C1 segment of cervical spinal cord (tissue), 14 donors: ENCODE data around the gene PNMA6E.

Experiments used
- DNase-seq, 14 donors: peaks; one replicate each; lab custom pipeline; 2025; lab: John Stamatoyannopoulos, UW

The PNMA6E gene

DNA sequence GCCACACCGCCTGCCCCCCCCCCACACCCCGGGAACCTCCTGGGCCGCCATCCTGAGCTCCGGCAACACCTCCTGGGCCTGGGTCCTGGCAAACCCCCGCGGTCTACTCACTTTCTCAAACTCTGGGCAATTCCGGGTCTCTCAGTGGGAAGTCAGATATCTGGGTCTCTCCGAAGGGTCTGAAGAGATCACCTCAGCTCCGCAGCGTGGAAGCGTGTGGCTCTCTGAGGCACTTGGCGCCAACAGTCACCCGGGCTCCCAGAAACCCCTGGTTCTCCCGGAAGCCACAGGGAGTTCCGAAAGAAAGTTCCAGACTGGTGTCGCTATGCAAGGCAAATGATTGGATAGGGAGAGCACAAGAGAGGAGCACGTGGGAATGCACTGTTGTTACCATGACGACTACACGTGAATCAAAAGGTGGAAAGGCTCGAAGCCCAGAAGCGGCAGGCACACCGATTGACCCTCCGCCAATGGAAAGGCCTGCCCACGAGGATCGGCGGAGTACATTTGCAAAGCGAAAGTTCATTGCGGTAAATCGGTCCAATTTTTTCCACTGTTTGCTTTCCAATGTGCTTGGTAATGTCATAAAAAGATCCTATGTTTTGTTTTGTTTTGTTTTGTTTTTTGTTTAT, at the start of gene PNMA6E:
Gene PNMA6E (minus strand): TSS at position 218 of the 632 bp plus-strand sequence. CDS start 2,501 bp downstream, outside the sequence.
- DNase-seq = no peak

DNA sequence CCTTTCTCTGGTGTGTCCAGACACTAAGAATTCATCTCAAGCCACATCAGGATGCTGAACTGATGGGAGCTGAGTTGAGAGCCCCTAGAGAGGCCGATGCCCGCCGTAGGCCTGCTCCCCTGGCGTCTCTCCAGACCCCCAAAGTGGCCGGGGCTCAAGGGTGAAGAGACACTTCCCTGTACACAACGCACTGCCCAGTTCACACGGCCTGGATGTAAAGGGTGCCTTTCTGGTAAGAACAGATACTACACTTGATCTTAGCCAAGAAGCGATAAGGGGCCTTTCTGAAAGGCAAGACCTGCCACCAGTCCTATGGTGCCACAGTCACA, 49.8 kb upstream of the PNMA6E start:
- DNase-seq = no peak

DNA sequence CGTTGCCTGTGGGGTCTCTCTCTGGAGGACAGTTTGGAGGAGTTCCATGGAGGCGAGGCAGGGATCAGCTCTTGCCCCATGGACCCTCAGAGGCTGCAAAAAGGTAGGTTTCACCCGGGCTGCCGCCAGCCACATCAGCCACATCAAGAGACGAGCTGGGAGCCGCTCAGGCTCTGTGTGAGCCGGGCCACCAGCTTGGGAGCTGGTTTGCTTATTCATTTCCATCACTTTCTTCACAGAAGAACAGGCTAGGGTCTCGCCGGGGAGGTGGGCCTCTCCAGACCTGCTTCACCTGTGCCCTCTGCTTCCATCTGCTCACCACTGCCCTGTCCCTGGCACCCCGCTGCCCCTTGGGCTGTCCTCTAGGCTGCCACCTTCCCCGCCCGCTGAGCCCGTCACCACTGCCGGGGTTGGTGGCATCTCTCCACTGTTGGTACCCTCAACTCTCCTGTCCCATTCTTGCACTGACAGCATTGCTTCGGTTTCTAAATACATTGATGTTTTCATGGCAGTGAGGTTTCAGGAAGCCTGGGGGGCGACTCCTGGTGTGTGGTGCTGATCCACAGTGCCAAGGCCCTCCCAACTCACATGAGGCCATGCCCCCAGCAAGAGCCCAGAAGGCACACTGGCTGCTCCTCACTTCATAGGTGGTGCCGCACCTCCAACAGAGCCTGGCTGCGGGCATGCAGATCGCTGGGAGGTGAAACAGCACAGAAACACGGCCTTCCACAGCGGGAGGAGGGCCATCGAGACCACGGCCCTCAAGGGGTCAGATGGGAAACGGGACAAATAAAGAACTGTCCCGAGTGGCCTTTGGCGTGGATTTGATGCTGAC, 49.2 kb upstream of the PNMA6E start:
- no peak for DNase-seq

DNA sequence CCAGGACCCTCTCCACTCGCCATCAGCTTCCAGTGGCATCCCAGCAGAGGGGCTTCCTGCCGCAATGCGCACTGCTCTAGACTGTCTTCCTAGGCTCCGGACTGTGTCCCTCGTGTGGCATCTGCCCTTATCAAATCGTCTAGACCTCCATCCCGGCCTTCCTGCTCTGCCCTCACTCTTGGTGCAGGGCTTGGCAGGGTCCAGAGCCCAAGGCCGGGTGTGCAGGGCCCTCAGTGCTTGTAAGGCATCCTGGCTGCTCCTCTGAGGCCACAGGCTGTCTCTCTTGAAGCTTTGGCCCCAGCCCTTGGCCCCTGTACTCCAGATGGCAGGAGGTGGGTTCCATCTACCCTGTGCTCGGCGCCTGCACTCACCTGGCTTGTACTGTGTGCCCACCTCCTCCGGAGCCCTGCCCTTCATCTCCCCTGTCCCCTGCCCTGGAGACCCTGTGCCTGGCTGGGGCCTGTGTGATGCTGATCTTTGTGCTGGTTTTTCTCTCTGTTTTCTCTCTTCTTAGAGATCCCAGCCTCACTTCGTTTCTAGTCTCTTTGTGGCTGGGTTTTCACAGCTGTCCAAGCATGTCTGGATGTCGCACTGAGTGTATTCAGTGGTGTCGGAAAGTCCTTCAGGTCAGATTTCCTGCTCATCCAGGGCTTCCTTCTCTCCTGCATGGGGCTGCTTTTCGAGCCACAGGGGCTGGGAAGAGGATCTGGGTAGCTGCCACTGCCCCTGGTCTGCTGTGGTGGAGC, 48.4 kb upstream of the PNMA6E start:
- no peak for DNase-seq

DNA sequence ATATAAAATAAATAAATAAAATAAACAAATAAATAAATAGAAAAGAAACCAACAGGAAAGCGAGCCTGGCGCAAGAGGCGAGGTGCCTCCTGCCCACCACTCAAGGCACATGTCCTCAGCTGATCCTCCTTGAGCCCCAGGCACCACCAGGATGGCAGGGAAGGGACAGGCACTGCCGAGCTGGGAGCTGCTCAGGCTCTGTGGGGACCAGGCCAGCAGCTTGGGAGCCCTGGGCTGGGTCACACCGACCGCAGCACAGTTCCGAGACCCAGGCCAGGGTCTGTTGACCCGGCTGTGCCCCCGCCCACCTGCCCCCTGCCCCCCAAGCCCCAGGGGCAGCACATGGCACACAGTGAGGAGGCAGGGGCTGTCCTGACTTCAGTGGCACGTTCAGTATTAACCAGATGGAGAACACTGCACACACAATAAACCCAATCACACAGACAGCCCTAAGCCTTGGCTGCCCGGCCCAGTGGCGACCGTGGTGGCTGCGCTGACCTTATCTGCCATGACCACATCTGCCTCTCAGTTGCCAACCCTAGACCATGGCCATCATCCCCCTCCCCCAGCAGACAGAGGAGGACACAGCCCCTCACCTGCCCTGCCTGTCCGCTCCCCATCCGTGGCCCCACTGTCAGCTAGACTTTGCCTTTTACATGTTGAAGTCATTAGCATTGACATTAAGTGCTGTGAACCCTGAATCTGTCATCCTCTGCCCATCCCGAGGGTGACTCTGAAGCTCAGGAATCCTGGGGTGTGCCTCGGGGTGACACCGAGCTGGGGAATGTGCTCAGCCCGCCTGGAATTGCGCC, 47.6 kb upstream of the PNMA6E start:
- no peak for DNase-seq

DNA sequence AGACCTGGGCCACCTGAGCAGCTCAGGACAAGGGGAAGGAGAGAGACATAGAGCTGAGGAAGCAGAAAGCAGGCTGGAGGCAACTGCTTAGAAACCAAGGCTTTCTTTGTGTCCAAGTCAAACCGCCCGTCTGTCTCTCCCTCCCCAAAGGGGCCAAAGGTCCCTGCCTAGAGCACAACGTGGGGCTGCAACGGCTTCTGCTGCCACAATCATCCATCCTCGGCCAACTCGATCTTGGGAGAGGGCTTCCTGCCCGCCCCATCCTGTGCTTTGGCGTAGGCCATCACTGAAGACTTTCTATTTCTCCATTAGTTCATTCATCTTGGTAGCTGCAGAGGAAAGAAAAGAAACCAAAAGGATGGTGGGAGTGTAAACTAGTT, 46.4 kb upstream of the PNMA6E start:
- DNase-seq = no peak

DNA sequence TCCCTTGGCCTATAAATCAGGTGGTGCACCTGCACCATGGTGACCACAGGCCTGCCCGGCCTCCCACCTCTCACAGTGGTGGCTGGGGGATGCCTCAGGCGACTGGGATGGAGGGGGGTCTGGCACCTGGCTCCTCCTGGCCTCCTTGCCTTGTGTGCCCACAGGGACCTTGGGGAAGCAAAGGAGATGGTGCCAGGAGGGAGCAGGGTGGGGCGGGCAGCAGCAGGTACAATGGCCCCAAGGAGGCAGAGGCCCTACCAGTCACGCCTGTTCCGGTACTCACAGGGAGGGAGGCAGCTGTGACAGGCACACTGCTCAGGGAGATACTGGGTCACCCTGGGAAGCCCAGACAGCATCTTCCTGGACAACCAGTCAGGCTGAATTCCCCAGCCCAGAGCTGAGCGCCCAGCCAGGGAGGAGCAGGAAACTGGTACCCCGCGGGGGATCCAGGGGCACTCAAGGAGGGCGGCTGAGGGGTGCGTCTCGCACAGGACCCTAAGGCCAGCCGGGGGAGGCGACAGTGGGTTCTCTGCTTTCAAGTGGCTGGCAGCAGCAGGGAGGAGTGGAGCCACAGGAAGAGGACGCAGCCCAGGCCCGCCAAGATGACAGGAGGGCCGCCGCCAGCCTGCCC, 45.9 kb upstream of the PNMA6E start:
- DNase-seq = no peak

DNA sequence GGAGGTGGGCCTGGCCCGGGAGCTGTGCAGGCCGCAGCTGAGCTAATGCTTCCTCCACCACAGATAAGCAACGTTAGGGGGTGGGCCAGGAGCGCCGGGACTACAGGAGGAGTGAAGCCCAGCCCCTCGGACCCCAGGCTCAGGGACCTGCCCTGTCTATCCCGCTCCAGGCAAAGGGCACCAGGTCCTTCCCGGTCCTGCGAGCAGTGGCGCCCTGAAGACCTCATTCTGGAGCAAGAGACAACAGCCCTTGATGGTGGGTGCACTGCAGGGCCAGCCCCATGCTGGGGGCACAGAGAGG, 45.4 kb upstream of the PNMA6E start:
- DNase-seq = no peak

DNA sequence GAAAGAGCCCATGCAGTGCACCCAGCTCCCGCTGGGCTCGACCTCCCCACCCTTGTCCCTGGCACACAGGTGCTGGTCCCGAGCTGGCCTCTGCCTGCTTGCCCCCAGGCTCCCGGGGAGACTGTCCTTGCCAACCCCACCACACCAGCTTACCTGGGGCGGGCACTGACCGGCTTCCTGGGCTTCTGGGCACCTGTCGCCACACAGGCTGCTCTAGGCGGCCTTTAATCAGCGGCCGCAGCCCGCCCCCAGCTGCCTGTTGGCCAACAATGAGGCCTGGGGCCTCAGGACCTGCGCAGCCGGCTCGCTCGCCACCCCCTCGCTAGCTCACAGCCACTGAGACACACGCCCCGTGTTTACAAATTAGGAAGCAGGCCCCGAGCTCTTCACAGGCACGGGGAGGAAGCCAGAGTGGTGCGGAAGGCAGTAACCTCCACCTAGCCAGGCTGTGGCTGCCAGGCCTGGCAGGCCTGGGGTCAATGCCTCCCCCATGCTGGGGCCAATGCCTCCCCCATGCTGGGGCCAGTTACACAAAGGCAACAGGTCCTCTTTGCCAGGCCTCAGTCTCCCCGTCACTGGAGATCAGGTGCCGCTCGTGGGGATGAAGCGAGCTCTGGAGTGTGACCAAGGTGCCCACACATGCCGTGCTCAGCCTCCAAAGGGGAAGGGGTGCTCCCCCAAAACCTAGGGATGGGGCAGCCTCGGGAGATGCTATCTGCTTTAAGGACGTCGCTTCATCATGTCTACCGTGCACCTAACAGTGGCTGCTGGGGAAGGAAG, 44.9 kb upstream of the PNMA6E start, which contains the start of gene TREX2:
Gene TREX2 (minus strand): TSS at position 201 of the 780 bp plus-strand sequence. CDS start 626 bp downstream, outside the sequence.
- DNase-seq = no peak

DNA sequence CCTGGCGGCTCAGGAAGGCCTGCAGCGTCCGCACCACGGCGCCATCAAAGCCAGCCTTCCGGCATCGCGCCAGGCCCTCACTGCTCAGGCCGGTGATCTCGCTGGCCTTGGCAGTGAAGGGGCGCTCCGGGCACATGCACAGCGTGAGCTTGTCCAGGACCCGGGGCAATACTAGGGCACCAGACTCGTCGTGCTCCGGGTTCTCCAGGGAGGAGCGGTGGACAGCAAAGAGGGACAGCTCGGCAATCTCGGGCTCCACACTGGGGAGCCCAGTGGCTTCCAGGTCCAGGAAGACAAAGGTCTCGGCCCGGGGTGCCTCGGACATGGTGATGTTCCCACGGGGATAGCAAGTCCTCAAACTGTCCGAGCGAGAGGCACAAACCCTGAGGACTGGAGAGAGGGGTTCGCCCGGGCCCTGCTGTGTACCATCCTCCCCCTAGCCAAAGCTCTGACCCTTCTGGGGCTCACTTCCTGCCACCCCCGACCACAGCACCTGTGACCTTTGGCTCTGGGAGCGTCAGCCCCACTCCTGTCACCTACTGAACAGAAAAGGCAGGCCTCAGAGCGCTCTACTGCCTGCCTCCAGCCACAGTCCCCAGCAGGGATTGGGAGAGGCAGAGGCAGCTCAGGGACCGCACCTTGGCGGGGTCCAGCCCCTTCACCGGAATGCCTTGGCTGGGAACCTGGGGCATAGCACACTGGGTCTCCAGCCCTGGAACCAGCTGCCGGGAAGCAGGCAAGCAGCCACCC, 44.1 kb upstream of the PNMA6E start:
- no peak for DNase-seq

DNA sequence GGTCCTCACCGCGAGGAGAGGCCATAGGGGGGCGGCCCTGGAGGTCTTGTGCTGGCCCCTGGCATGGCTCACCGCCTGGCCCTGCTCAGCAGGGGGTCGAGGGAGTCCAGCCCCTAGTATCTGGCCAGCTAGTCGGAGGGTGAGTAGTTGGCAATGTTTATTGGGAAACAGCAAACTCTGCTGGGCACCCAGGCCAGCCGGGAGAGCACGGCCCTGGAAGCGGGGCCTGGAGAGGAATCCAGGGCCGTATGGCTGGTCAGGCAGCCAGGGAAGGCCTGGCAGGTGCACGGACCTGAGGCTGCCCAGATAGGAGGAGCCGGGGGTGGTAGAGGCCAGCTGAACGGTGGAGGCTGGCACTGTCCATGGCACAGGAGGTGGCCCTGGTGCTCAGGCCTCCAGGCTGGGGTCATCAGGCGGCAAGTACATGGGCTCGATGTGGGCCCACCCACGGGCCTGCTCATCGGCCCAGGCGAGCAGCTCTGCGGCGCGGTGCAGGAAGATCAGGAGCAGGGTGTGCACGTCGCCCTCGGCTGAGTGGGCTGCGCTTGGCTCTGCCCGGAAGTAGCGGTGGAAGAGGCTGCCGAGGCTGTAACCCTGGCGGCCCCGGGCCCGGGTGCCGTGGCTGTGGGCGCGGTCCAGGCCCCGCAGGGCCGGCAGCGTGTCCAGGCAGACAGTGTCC, 43.3 kb upstream of the PNMA6E start:
- no peak for DNase-seq

DNA sequence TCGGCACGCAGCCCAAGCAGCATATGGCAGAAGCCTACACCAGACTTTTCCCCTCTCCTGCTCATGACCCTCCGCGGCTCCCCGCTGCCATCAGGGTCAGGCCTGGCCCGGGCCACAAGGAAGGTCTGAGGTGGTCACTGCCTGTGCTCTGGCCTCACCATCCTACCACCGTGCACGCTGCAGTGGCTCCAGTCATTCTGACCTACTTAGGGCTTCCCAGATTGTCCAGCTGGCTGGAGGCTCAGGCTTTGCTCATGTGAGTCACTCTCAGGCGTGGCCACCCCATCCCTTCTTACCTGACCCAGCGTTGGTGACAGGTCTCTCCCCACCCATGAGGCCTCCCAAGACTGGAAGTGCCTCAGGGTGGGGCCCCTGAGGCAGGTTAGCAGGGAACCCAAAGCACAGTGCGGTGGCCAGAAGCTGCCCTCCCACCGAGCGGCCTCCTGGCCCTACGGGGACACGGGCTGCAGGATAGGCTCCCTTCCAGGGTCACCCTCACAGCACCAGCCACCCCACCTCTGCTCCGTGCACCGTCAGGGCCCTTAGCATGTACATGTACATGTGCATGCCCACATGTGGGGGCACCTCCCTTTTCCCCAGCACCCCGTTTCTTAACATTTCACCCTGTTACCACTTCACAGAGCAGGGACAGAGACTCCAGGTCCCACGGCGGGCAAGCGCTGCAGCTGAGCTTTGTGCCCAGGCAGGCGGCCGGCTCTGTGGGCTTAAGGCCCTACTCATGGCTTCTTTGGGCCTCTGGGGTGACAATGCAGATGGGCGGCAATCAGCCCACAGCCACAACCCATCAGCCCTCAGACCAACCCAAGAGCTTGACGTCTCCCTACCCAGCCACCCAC, 42.6 kb upstream of the PNMA6E start:
- DNase-seq = peak in 1 of 14 donors; percentile 45

DNA sequence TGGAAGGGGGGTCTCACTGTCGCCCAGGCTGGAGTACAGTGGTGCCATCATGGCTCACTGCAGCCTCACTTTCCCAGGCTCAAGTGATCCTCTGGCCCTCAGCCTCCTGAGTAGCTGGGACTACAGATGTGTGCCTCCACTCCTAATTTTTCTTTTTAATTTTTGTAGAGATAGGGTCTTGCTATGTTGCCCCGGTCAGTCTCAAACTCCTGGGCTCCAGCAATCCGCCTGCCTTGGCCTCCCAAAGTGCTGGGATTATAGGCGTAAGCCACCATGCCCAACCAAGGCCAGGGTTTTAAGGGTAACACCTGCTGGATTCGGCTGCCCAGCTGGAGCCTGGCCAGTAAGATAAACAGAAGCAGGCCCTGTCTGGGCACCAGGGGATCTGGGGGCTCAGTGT, 41.3 kb upstream of the PNMA6E start:
- DNase-seq = no peak

DNA sequence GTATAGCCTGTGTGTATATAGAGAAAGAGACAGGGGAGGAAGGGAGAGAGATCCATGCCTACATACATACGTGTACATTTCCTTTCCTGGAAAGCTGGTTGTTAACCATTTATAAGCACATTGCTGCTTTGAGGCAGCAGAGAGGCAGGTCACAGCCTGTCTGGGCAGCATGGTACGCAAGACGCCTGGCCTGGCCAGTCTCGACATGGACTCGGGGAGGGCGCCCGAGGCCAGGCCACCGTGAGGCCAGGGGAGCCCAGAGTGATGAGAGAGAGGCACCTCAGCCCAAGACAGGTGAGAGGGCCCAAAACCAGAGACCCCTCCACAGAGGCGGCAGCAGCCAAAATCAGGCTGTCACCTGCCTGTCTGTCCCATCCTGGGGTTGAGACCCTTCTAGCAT, 40.8 kb upstream of the PNMA6E start:
- no peak for DNase-seq

DNA sequence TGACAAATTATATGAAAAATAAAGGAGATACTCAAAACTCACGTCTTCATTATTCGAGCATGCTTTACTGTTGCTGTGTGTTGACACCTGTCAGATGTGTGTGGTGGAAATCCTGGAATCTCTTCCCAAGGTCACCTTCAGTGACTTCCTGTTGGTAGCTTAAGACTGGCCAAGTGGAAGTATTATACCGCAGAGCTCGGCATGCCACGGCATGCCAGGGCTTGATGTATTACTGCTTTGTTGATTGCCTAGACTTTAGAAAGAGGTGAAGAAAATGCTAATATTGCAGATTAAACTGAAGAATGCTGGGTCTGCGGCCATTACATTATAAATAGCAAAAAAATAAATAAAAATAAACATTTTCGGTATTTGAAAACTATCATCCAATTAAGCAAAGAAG, 40.1 kb upstream of the PNMA6E start:
- no peak for DNase-seq

DNA sequence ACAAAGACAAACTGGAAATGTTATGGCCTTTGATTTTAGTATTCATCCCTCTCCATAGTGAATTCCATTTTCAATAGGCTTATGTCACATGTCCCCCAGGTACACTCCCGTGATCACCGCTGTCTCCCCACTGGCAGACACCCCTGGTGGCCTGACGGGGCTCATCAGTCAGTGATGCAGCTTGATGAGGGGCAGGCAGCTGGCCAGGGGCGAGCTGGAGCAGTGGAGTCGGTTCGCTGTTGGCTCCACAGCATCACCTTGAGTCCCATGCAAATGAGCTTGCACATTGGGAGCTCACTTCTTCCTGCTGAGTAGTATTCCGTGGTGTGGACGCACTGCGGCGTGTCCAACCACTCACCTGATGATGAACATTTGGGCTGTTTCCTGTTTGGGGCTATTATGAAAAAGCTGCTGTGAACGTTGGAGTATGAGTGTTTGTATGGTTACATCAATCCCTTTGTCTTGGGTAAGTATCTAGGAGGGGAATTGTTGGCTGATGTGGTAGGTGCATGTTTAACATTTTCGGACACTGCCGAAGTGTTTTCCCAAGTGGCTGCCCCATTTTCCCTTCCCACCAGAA, 39.5 kb upstream of the PNMA6E start:
- DNase-seq = no peak

DNA sequence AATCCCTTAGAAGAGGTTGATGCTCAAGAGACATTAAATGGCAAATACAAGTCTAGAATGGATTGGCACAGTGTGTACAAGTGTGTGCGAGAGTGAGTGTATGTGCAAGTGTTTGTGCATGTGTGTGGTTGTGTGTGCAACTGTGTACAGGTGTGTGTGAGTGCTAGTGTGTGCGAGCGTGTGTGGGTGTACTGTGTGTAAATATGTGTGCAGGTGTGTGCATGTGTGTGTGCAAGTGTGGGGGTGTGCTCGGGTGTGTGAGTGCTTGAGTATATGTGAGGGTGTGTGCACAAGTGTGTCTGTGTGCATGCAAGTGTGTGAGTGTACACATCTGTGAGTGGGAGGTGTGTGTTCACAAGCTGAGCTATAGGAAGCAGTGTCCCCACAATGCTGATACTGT, 38.8 kb upstream of the PNMA6E start:
- no peak for DNase-seq

DNA sequence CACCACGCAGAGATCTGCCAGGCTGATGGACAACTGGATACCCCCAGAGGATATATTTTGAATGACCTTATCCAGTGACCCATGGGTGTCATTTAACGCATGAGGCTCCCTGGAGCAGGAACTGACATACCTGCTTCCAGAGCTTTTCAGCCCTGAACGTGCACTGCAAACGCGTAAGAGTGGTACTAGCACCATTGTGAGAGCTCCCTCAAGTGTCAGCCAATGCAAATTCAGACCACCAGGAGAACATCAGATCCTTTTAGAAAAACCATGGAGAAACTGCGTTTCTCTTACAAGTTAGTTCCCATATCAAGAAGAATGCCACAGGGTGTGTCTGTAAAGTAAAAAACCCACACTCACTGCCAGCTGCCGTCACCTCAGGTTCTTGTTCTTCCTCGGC, 37.4 kb upstream of the PNMA6E start:
- DNase-seq = no peak
